Choroid plexus epithelial cell (primary cell): Measurements from ENCODE around the gene RALGDS.

Source experiments
- DNase-seq: peaks from one replicate; pipeline ENCODE4 v3.0.0-alpha.2; 2010; ENCODE audit warnings: low read depth
- H3K4me3 ChIP-seq: 2 replicates; pipeline ENCODE4 v1.5.1; 2011; ENCODE audit warnings: low read depth, mild to moderate bottlenecking, control low read depth, low read length, moderate library complexity
- TF ChIP-seq, protein P1 (sequence below): conservative IDR thresholded peaks from 2 replicates; pipeline ENCODE4 v1.5.1; 2011; ENCODE audit warnings: low read depth, mild to moderate bottlenecking, control low read depth, inconsistent platforms, low read length, moderate library complexity

The RALGDS gene

DNA sequence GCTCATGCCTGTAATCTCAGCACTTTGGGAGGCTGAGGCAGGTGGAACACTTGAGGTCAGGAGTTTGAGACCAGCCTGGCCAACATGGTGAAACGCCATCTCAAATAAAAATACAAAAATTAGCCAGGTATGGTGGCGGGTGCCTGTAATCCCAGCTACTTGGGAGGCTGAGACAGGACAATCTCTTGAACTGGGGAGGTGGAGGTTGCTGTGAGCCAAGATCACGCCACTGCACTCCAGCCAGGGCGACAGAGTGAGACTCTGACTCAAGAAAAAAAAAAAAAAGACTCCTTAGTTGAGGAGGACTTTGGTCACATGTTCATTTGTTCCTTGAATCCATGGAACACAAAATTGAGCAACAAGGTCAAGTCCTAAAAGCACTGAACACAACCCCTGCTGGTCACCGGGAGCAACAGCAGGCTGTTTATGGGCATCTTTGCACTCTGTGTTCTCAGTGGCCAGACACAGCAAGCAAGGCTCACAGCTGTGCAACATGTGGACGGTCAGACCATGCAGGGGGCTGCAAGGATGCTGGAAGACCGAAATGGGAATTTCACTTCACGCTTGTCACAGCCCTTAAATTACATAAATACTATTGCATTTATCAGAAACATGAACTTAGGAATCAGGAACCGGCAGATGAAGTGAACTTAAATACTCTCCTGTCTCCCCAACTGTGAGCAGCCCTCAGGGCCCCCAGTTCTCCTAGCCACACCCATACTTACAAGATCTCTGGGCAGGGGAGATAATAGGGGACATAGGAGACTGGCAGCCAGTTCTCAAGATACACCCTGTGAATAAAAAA is 39.9 kb upstream of the RALGDS start:
- DNase-seq: peak; percentile 91
- H3K4me3 ChIP-seq: no peak overlapping the region
- TF ChIP-seq, protein P1, sequence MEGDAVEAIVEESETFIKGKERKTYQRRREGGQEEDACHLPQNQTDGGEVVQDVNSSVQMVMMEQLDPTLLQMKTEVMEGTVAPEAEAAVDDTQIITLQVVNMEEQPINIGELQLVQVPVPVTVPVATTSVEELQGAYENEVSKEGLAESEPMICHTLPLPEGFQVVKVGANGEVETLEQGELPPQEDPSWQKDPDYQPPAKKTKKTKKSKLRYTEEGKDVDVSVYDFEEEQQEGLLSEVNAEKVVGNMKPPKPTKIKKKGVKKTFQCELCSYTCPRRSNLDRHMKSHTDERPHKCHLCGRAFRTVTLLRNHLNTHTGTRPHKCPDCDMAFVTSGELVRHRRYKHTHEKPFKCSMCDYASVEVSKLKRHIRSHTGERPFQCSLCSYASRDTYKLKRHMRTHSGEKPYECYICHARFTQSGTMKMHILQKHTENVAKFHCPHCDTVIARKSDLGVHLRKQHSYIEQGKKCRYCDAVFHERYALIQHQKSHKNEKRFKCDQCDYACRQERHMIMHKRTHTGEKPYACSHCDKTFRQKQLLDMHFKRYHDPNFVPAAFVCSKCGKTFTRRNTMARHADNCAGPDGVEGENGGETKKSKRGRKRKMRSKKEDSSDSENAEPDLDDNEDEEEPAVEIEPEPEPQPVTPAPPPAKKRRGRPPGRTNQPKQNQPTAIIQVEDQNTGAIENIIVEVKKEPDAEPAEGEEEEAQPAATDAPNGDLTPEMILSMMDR: peak; percentile 88

DNA sequence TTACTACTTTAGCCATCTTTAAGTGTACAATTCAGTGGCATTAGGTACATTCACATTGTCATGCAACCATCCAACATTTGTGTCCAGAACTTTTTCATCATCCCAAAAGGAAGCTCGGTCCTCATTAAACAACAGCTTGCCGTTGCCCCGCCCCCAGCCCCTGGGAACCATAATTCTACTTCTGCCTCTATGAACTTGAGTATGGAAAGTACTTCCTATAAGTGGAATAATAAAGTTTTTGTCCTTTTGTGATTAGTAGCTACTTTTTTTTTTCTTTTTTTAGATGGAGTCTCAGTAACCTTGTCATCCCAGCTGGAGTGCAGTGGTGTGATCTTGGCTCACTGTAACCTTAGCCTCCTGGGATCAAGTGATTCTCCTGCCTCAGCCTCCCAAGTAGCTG is 37.7 kb upstream of the RALGDS start:
- no peak overlapping the region for H3K4me3 ChIP-seq
- no peak for DNase-seq
- TF ChIP-seq, protein P1: no peak

DNA sequence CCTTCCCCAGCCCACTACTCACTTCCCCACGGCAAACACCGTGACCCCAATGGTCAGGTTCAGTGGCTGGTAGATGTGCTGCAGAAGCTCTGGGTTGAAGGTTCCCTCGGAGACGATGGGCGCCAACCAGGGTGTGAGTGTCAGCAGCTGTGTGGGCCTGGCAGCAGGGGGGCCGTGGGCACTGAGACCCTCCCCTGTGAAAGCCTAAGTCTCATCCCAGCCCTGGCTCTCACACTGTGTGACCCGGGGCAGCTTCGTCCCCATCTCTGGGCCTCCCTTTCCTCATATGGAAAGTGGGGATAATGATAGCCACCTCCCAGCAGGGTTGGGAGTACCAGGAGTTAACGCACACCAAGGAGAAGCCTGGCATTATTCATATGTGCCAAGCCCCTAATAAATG is 34.1 kb upstream of the RALGDS start:
- no peak overlapping the region for H3K4me3 ChIP-seq
- DNase-seq: no peak
- TF ChIP-seq, protein P1: no peak

DNA sequence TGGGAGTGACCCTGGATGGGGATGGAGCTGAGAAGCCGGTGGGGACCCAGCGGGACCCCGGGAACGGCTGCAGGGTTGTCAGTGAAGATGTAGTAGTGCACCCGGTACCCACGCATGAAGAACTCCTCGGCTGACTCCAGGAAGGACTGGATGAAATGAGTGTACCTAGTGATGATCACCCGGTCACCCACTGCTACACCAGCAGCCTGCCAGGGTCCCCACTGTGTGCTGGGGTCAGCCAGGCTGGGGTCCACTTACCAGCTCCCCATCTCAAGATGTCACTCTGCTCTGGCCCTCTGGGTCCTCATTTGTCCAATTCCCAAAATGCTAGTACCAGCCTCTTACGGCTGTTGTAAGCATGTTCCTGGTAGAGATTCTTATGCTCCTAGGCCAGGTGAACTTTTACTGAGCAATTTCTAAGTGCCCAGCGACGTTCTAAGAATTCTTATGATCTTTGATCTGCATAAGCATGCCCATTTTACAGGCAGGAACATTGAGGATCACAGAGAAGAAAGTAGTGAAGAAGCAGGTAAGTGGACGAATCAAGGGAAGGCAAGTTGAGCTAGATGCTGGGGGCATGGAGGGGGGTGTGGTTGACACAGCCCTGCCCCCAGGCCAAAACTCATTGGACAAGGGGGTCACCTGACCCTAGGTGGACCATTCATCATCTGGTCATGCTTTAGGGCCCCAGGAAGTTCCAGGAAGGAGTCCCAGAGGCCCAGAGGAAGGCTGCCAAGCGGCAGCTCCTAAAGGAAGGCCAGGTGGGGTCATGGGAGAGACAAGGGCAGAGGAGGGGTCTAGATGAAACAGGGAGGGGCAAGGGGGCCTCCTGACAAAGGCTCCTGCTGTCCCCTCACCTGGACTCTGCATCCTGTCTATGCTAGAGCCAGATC is 33.3 kb upstream of the RALGDS start:
- DNase-seq: no peak
- TF ChIP-seq, protein P1: no peak
- no peak overlapping the region for H3K4me3 ChIP-seq

DNA sequence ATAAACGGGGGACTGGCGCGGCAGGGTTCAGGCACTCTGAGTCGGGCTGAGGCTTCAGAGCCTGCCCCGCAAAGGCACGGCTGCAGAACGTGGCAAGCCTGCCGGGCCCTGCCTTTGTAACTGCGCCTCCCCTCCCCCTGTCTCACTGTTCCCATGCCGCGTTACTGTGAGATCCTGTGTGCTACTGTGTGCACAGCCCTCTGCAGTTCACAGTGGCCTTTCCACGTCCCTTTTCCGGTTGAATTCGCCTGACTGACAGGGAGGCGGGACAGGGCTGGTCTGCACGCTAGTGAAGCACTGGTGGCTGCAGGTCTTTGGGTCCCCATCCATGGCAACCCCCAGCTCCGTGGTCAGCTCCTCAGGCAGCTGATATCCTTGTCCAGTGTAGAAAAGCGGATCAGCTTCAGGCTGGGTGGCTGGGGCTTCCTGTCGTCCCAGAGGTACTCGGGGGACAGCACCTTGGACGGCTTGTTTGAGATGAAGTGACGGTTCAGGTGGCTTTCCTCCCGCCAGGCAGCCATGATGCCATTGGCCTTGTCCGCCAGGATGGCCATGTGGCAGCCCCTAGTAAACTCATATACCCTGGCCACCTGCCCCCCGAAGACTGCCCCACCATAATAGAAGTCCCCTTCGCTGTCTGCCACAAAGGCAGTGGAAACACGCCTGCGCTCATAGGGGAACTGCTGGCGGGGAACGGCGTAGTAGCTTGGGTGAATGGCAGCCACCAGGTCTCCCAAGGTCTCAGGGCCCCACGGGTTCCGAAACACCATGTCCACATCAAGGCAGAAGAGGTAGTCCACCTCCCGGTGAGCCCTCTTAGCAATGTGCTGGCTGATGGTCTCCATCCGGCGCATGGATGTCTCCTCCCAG is 32.4 kb upstream of the RALGDS start:
- H3K4me3 ChIP-seq: no peak overlapping the region
- TF ChIP-seq, protein P1: no peak
- DNase-seq: no peak

DNA sequence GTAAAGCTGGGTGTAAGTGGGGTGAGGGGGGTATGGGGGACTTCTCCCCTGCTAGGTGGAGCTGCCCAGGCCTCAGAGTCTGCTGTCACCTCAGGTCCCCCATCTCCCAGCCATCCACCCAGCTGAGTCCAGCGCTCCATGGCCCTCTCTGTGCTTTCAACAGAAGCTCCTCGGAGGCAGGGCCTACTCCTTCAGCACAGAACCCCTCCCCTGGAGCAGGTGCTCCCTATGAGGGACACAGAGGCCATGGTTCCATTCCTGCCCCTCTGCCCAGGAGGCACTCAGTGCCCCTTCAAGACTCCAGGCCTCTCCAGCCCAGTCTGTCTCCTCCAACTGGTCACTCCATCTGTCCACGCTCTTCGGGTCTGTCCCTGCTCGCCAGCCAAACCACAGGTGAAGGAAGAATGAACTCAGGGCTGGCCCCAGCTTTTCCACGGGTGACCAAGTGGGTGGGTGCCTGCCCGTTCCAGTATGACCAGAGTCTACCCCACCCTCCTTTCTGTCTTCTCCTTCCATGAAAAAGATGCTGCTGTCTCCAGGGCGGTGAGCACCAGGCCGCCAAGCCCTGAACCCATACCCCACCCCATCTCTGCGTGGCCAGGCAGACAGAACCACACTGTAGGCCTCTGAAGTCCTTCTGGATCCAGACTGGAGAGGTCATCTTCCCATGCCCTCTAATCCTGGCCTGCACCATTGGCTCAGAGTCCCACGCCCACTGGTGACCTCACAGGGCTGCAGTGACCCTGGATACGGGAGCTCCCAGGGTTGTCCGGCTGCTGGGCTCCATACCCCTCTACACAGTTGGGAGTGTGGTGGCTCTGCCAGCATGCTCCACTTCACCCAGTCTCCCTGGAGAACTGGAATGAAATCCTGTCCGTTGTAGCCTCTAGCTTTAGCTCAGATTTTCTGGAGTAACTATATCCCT is 30.8 kb upstream of the RALGDS start:
- DNase-seq: no peak
- TF ChIP-seq, protein P1: no peak
- no peak overlapping the region for H3K4me3 ChIP-seq
